Measurements from ENCODE around the gene PCDHGA7. TPM values are rescaled to one million over a fixed set of nuclear protein-coding genes. Genes with fewer than 3 reads are reported as not detected.
"Not testable (repeated sequence)": the region's sequence is repeated elsewhere in the genome, so short reads cannot be mapped to it uniquely, and the experiment has no call there.

The PCDHGA7 gene
- total and polyA plus RNA-seq, 7 experiments from 2014 or later: 0.13 to 0.30 (median 0.19) TPM; not detected in 3

GRCh38 chr5:141409598-141410306, 27.2 kb downstream of the PCDHGA7 start:
- H3K9me3 ChIP-seq (ENCODE audit: control insufficient read depth in 2 of 3, low read length in 3 of 3): peaks cover 0 to 31% (median 0%) of the 10 kb centered on the region in 3 experiments
- H3K9me3 Mint-ChIP-seq: peaks cover 14 to 82% (median 45%) of the 10 kb centered on the region in 11 donors

GRCh38 chr5:141411575-141411974, 29.0 kb downstream of the PCDHGA7 start:
- peaks cover 0 to 5% of the 10 kb centered on the region in 2 donors for H3K4me1 ChIP-seq (ENCODE audit: control insufficient read depth in 2 of 2, insufficient read depth in 2 of 2, low read length in 2 of 2)
- intact Hi-C loops (cut with micrococcal nuclease): loop anchor here in 1 of 2 donors (5.0 to 10.0 kb wide), 2 partner anchors 89 to 463 kb away; partner anchors contain the start of genes PCDH1 and TAF7
- H3K9me3 ChIP-seq (ENCODE audit: control insufficient read depth in 2 of 3, low read length in 3 of 3): peaks cover 0 to 31% (median 0%) of the 10 kb centered on the region in 3 experiments
- H3K27me3 Mint-ChIP-seq: peaks cover 68 to 81% (median 75%) of the 10 kb centered on the region in 5 donors
- no peak for ATAC-seq
- no peak overlapping the region for H3K4me3 Mint-ChIP-seq
- peaks cover 11 to 30% (median 19%) of the 10 kb centered on the region in 7 donors for H3K4me1 Mint-ChIP-seq
- peaks cover 14 to 80% (median 50%) of the 10 kb centered on the region in 11 donors for H3K9me3 Mint-ChIP-seq
- ChIA-PET CTCF (interaction anchor here (3.2 kb wide), 1 partner anchor 152 kb away, joined by 17 read pairs; no protein-coding TSS in a partner anchor), POLR2A (no interaction called here)
- H3K4me3 ChIP-seq (ENCODE audit: low read length): no peak overlapping the region
- H3K27ac Mint-ChIP-seq: no peak overlapping the region
- no peak for DNase-seq
- H3K36me3 Mint-ChIP-seq: peaks cover 4 to 33% (median 16%) of the 10 kb centered on the region in 5 donors
- peaks cover 22% of the 10 kb centered on the region in 2 donors for H3K27me3 ChIP-seq (ENCODE audit: control insufficient read depth in 2 of 2, insufficient read depth in 2 of 2, low read length in 2 of 2)
- no peak overlapping the region for H3K27ac ChIP-seq (ENCODE audit: low read depth, low read length)
- H3K36me3 ChIP-seq (ENCODE audit: control insufficient read depth in 2 of 3, insufficient read depth in 3 of 3, low read length in 3 of 3): no peaks in the 10 kb centered on the region

More at GRCh38 chr5:141409598-141410306, 27.2 kb downstream of the PCDHGA7 start:
- H3K27me3 Mint-ChIP-seq: peaks cover 61 to 82% (median 78%) of the 10 kb centered on the region in 5 donors
- peak overlapping the region in 1 of 10 donors; percentile 6 for H3K4me3 Mint-ChIP-seq
- H3K27ac Mint-ChIP-seq: peak overlapping the region in 4 of 9 donors; percentile 19 to 80 (median 59)
- Histone ChIP-seq H3K27ac (ENCODE audit: low read depth, low read length) (no peak overlapping the region), H3K4me3 (ENCODE audit: low read length) (no peak overlapping the region), H3K4me1 (ENCODE audit: control insufficient read depth in 2 of 2, insufficient read depth in 2 of 2, low read length in 2 of 2) (peaks cover 0 to 5% of the 10 kb centered on the region in 2 donors), H3K27me3 (ENCODE audit: control insufficient read depth in 2 of 2, insufficient read depth in 2 of 2, low read length in 2 of 2) (peaks cover 16 to 24% of the 10 kb centered on the region in 2 donors), H3K36me3 (ENCODE audit: control insufficient read depth in 2 of 3, insufficient read depth in 3 of 3, low read length in 3 of 3) (no peaks in the 10 kb centered on the region)
- peaks cover 7 to 24% (median 14%) of the 10 kb centered on the region in 7 donors for H3K4me1 Mint-ChIP-seq
- intact Hi-C loops (cut with micrococcal nuclease): loop anchor here in 1 of 2 donors (5.0 to 10.0 kb wide), 2 partner anchors 87 to 465 kb away; partner anchors contain the start of genes PCDH1 and TAF7
- ChIA-PET POLR2A (no interaction called here), CTCF (no interaction called here)
- ATAC-seq (no peak), DNase-seq (no peak)
- peaks cover 7 to 33% (median 16%) of the 10 kb centered on the region in 5 donors for H3K36me3 Mint-ChIP-seq

- Histone ChIP-seq H3K4me3 (ENCODE audit: low read length) (peak within 1 kb of the TSS; percentile 73), H3K27ac (ENCODE audit: low read depth, low read length) (no peak within 1 kb of the TSS), H3K4me1 (ENCODE audit: control insufficient read depth in 2 of 2, insufficient read depth in 2 of 2, low read length in 2 of 2) (peaks cover 0 to 5% of the 10 kb centered on the region in 2 donors), H3K9me3 (ENCODE audit: control insufficient read depth in 2 of 3, low read length in 3 of 3) (peaks cover 0 to 32% (median 0%) of the 10 kb centered on the region in 3 experiments), H3K27me3 (ENCODE audit: control insufficient read depth in 2 of 2, insufficient read depth in 2 of 2, low read length in 2 of 2) (peaks cover 23% of the 10 kb centered on the region in 2 donors), H3K36me3 (ENCODE audit: control insufficient read depth in 2 of 3, insufficient read depth in 3 of 3, low read length in 3 of 3) (no peaks in the 10 kb centered on the region)
- peaks cover 69 to 80% (median 75%) of the 10 kb centered on the region in 5 donors for H3K27me3 Mint-ChIP-seq
- POLR2A ChIA-PET: no interaction called here
- H3K9me3 Mint-ChIP-seq: peaks cover 11 to 77% (median 49%) of the 10 kb centered on the region in 11 donors
- peak within 1 kb of the TSS in 2 of 9 donors; percentile 54 to 56 for H3K27ac Mint-ChIP-seq
- CTCF ChIA-PET: interaction anchor here (0.6 to 3.2 kb wide), 10 partner anchors 17 to 154 kb away, joined by 3 to 17 read pairs (median 4); partner anchors contain the start of gene PCDHGA12
- H3K4me3 Mint-ChIP-seq: peak within 1 kb of the TSS; percentile 83 to 92 (median 87)
- DNase-seq (peak in 7 of 9 donors; percentile 38 to 66 (median 52)), ATAC-seq (peak; percentile 84)
- H3K36me3 Mint-ChIP-seq: peaks cover 4 to 36% (median 19%) of the 10 kb centered on the region in 5 donors
- intact Hi-C loops (cut with micrococcal nuclease): loop anchor here (1.0 to 10.0 kb wide), 7 partner anchors 91 to 462 kb away; partner anchors contain the start of genes TAF7 (in 2 of the 2) and PCDH1 (in 1 of the 2)
- H3K4me1 Mint-ChIP-seq: peaks cover 13 to 27% (median 19%) of the 10 kb centered on the region in 7 donors
These were observed 30.5 kb downstream of the PCDHGA7 start, which contains the start of gene PCDHGA10 for GRCh38 chr5:141412854-141413539. PCDHGA10 (plus strand) TSS chr5:141412987; CDS start chr5:141413176, 189 bp downstream.

- ATAC-seq (no peak), DNase-seq (no peak)
- Mint-ChIP-seq H3K27me3 (peaks cover 69 to 81% (median 75%) of the 10 kb centered on the region in 5 donors), H3K9me3 (peaks cover 13 to 77% (median 49%) of the 10 kb centered on the region in 11 donors), H3K27ac (peak overlapping the region in 2 of 9 donors; percentile 54 to 56), H3K36me3 (peaks cover 4 to 39% (median 16%) of the 10 kb centered on the region in 5 donors), H3K4me1 (peaks cover 16 to 26% (median 19%) of the 10 kb centered on the region in 7 donors), H3K4me3 (peak overlapping the region; percentile 83 to 92 (median 87))
- ChIA-PET CTCF (interaction anchor here (0.8 to 3.2 kb wide), 6 partner anchors 99 to 153 kb away, joined by 3 to 17 read pairs (median 4); no protein-coding TSS in a partner anchor), POLR2A (no interaction called here)
- Histone ChIP-seq H3K36me3 (ENCODE audit: control insufficient read depth in 2 of 3, insufficient read depth in 3 of 3, low read length in 3 of 3) (no peaks in the 10 kb centered on the region), H3K4me3 (ENCODE audit: low read length) (peak overlapping the region; percentile 73), H3K4me1 (ENCODE audit: control insufficient read depth in 2 of 2, insufficient read depth in 2 of 2, low read length in 2 of 2) (peaks cover 0 to 5% of the 10 kb centered on the region in 2 donors), H3K27ac (ENCODE audit: low read depth, low read length) (no peak overlapping the region), H3K9me3 (ENCODE audit: control insufficient read depth in 2 of 3, low read length in 3 of 3) (peaks cover 0 to 33% (median 6%) of the 10 kb centered on the region in 3 experiments), H3K27me3 (ENCODE audit: control insufficient read depth in 2 of 2, insufficient read depth in 2 of 2, low read length in 2 of 2) (peaks cover 23 to 27% of the 10 kb centered on the region in 2 donors)
- intact Hi-C loops (cut with micrococcal nuclease): loop anchor here (1.0 to 10.0 kb wide), 6 partner anchors 91 to 461 kb away; partner anchors contain the start of genes TAF7 (in 2 of the 2) and PCDH1 (in 1 of the 2)
These were observed 31.1 kb downstream of the PCDHGA7 start for GRCh38 chr5:141413540-141414069.

GRCh38 chr5:141414548-141415274, 32.2 kb downstream of the PCDHGA7 start:
- H3K4me3 ChIP-seq (ENCODE audit: low read length); H3K4me1 ChIP-seq (ENCODE audit: control insufficient read depth in 2 of 2, insufficient read depth in 2 of 2, low read length in 2 of 2); H3K27ac ChIP-seq (ENCODE audit: low read depth, low read length); DNase-seq; ATAC-seq; POLR2A ChIA-PET; CTCF ChIA-PET; H3K36me3 ChIP-seq (ENCODE audit: control insufficient read depth in 2 of 3, insufficient read depth in 3 of 3, low read length in 3 of 3); H3K27ac Mint-ChIP-seq: not testable (repeated sequence)
- H3K4me1 Mint-ChIP-seq: peaks cover 16 to 28% (median 19%) of the 10 kb centered on the region in 7 donors
- peaks cover 4 to 37% (median 12%) of the 10 kb centered on the region in 5 donors for H3K36me3 Mint-ChIP-seq
- H3K4me3 Mint-ChIP-seq: peak overlapping the region in 9 of 10 donors; percentile 1 to 89 (median 40)
- intact Hi-C loops (cut with micrococcal nuclease): loop anchor here in 1 of 2 donors (5.0 to 10.0 kb wide), 3 partner anchors 52 to 460 kb away; partner anchors contain the start of genes PCDH1, PCDHGA5 and TAF7
- Histone ChIP-seq H3K27me3 (ENCODE audit: control insufficient read depth in 2 of 2, insufficient read depth in 2 of 2, low read length in 2 of 2) (peaks cover 23 to 28% of the 10 kb centered on the region in 2 donors), H3K9me3 (ENCODE audit: control insufficient read depth in 2 of 3, low read length in 3 of 3) (peaks cover 0 to 33% (median 12%) of the 10 kb centered on the region in 3 experiments)
- H3K27me3 Mint-ChIP-seq: peaks cover 67 to 78% (median 73%) of the 10 kb centered on the region in 5 donors
- H3K9me3 Mint-ChIP-seq: peaks cover 11 to 76% (median 44%) of the 10 kb centered on the region in 11 donors

All from naive thymus-derived CD4-positive, alpha-beta T cell (primary cell).